ENCODE measurements around the gene SNTB2. TPM values are rescaled to one million over a fixed set of nuclear protein-coding genes. Genes with fewer than 3 reads are reported as not detected.

SNTB2 gene
- total and polyA plus RNA-seq, 9 of the 15 experiments (the other 6 are each of a cell fraction or from before 2014, with no cell fraction given): 1.2 to 13.7 (median 5.7) TPM

GRCh38 chr16:69270395-69270794, 83.4 kb downstream of the SNTB2 start:
- no peak for FAIRE-seq
- no peak for DNase-seq (ENCODE audit: extremely low read depth in 1 of 4, low spot score in 3 of 4)
- H3K27me3 ChIP-seq (ENCODE audit: control insufficient read depth in 2 of 2, insufficient read depth in 2 of 2, low read length in 2 of 2): no peaks in the 10 kb centered on the region
- H3K4me2 ChIP-seq (ENCODE audit: insufficient read depth, low read length): no peak overlapping the region
- no peaks in the 10 kb centered on the region for H3K9me1 ChIP-seq (ENCODE audit: control insufficient read depth, insufficient read depth, low read length)
- H2AFZ ChIP-seq (ENCODE audit: low read depth, low read length): no peak overlapping the region
- no peaks in the 10 kb centered on the region for H4K20me1 ChIP-seq (replicated peaks; ENCODE audit: control insufficient read depth, insufficient read depth, low read length)
- H3K79me2 ChIP-seq (ENCODE audit: control insufficient read depth, insufficient read depth, low read length): no peaks in the 10 kb centered on the region
- peaks cover 6% of the 10 kb centered on the region; the same call in 2 of the 3 replicates for H3K36me3 ChIP-seq (ENCODE audit: control insufficient read depth, insufficient read depth, low read length)
- peaks cover 7 to 11% of the 10 kb centered on the region in 2 experiments; a peak in 4 of 5 replicates for H3K4me1 ChIP-seq (replicated peaks in 1 of 2; ENCODE audit: control insufficient read depth in 2 of 2, insufficient read depth in 2 of 2, low read length in 2 of 2)
- in situ Hi-C loops (cut with MboI) (no loop called here), intact Hi-C loops (cut with micrococcal nuclease) (no loop called here)
- CTCF ChIA-PET (ENCODE audit: low intra/inter-chr PET ratio): no interaction called here
- H3K9me3 ChIP-seq (replicated peaks; ENCODE audit: control insufficient read depth, insufficient read depth, low read depth, low read length): no peaks in the 10 kb centered on the region; the same call in 1 of the 2 replicates
- 65% methylated on average over 3 of the region's 3 CpGs for WGBS (ENCODE audit: insufficient coverage, low coverage, missing lambda C conversion rate)
- POLR2A ChIA-PET: interaction anchor here (0.7 kb wide), 1 partner anchor 559 kb away, joined by 3 read pairs; no protein-coding TSS in a partner anchor
- ATAC-seq: no peak
- no TSS peak for BruUV-seq (replicated peaks)
- no peak overlapping the region for H3K9ac ChIP-seq (ENCODE audit: insufficient read depth in 1 of 2, low read depth in 2 of 2, low read length in 2 of 2)
- no peak overlapping the region for H3K4me3 ChIP-seq
- H3K27ac ChIP-seq (ENCODE audit: extremely low read depth, low read depth, low read length): no peak overlapping the region
- no peak for TF ChIP-seq SIRT6 (IDR thresholded peaks at IDR 0.05; ENCODE audit: low read depth, low read length)
- no peak for TF ChIP-seq E2F1 (CRISPR knock-in tag; IDR thresholded peaks at IDR 0.05)
- TF ChIP-seq MAFG (tag; conservative IDR thresholded peaks at IDR 0.05): peak; percentile 26; the same call in 1 of the 2 replicates
- TF ChIP-seq ZNF785 (CRISPR knock-in tag; IDR thresholded peaks at IDR 0.05): no peak
- TF ChIP-seq E2F8 (IDR thresholded peaks at IDR 0.05; ENCODE audit: low read depth, partially characterized antibody): no peak
- TF ChIP-seq ZFX (CRISPR knock-in tag; IDR thresholded peaks at IDR 0.05): no peak
- peak; percentile 77 for TF ChIP-seq ZNF316 (IDR thresholded peaks at IDR 0.05)
- TF ChIP-seq TCFL5 (CRISPR knock-in tag; conservative IDR thresholded peaks at IDR 0.05): no peak
- no peak for TF ChIP-seq IRF9 (tag; IDR thresholded peaks at IDR 0.05)
- TF ChIP-seq ZNF609 (CRISPR knock-in tag; IDR thresholded peaks at IDR 0.05; ENCODE audit: borderline replicate concordance): no peak
- no peak for TF ChIP-seq U2AF1 (optimal IDR thresholded peaks at IDR 0.05; ENCODE audit: low read depth, low read length)
- no peak for TF ChIP-seq PRMT5 (CRISPR knock-in tag; IDR thresholded peaks at IDR 0.05)
- no peak for TF ChIP-seq SNIP1 (IDR thresholded peaks at IDR 0.05; ENCODE audit: low read depth)
- no peak for TF ChIP-seq TCF7 (IDR thresholded peaks at IDR 0.05; ENCODE audit: borderline replicate concordance)

Measured in K562 (cell line).